Liver (tissue), 9 donors: Measurements from ENCODE around the gene SMAD6. TPM values are rescaled to one million over a fixed set of nuclear protein-coding genes. Genes with fewer than 3 reads are reported as not detected.

Source experiments
- DNase-seq: peaks from one replicate; pipeline ENCODE4 v3.0.0-alpha.2; 2017; ENCODE audit warnings: low spot score
- H3K27ac ChIP-seq, 2 donors: one replicate each; pipeline ENCODE4 v1.7.0; 2013; ENCODE audit warnings: inconsistent platforms in 2 of 2, low read length in 2 of 2, control low read depth in 1 of 2, low read depth in 1 of 2, mild to moderate bottlenecking in 1 of 2
- H3K27me3 ChIP-seq, 4 donors: one replicate each; pipeline versions ENCODE4 v1.6.1 to v1.7.0; 2013; ENCODE audit warnings: low read length in 3 of 4, inconsistent platforms in 1 of 4, mild to moderate bottlenecking in 1 of 4, moderate library complexity in 1 of 4; ENCODE audit not compliant: control insufficient read depth in 4 of 4, insufficient read depth in 4 of 4
- H3K36me3 ChIP-seq, 4 donors: one replicate each; pipeline versions ENCODE4 v1.6.1 to v1.7.0; 2013; ENCODE audit warnings: low read length in 3 of 4, mild to moderate bottlenecking in 3 of 4, low read depth in 1 of 4, moderate library complexity in 1 of 4; ENCODE audit not compliant: control insufficient read depth in 4 of 4, insufficient read depth in 3 of 4
- H3K4me1 ChIP-seq, 4 donors: one replicate each; pipeline versions ENCODE4 v1.6.1 to v1.7.0; 2013; ENCODE audit warnings: low read length in 3 of 4, mild to moderate bottlenecking in 3 of 4, moderate library complexity in 1 of 4; ENCODE audit not compliant: control insufficient read depth in 4 of 4, insufficient read depth in 4 of 4
- H3K4me3 ChIP-seq, 3 donors: one replicate each; pipeline versions ENCODE4 v1.6.1 to v1.7.0; 2013; ENCODE audit warnings: low read length in 3 of 3, control low read depth in 1 of 3, low read depth in 1 of 3, mild to moderate bottlenecking in 1 of 3
- H3K9ac ChIP-seq, 2 donors: one replicate each; pipeline ENCODE4 v1.7.0; 2013; ENCODE audit warnings: low read length in 2 of 2, mild to moderate bottlenecking in 2 of 2, moderate library complexity in 2 of 2, control low read depth in 1 of 2, low read depth in 1 of 2
- H3K9me3 ChIP-seq, 4 donors: one replicate each; pipeline versions ENCODE4 v1.6.1 to v1.7.0; 2013; ENCODE audit warnings: low read length in 3 of 4; ENCODE audit not compliant: control insufficient read depth in 4 of 4
- EGR1 ChIP-seq, 2 donors: IDR thresholded peaks; 2 replicates each; pipeline ENCODE4 v1.6.1; 2016 to 2018; ENCODE audit warnings: antibody characterized with exemption in 2 of 2, low read depth in 2 of 2
- FOXA1 ChIP-seq: IDR thresholded peaks from 2 replicates; pipeline ENCODE4 v1.6.1; 2016; ENCODE audit warnings: antibody characterized with exemption
- FOXA2 ChIP-seq: IDR thresholded peaks from 2 replicates; pipeline ENCODE4 v1.6.1; 2016; ENCODE audit warnings: antibody characterized with exemption
- GABPA ChIP-seq, 2 donors: IDR thresholded peaks in 1 of 2; conservative IDR thresholded peaks in 1 of 2; 2 replicates each; pipeline ENCODE4 v1.6.1; 2016; ENCODE audit warnings: antibody characterized with exemption in 2 of 2, mild to moderate bottlenecking in 1 of 2, moderate library complexity in 1 of 2
- HNF4A ChIP-seq, 2 donors: conservative IDR thresholded peaks; 2 replicates each; pipeline ENCODE4 v1.6.1; 2016; ENCODE audit warnings: antibody characterized with exemption in 2 of 2, mild to moderate bottlenecking in 2 of 2
- HNF4G ChIP-seq: IDR thresholded peaks from 2 replicates; pipeline ENCODE4 v1.6.1; 2016; ENCODE audit warnings: antibody characterized with exemption
- NR2F2 ChIP-seq: IDR thresholded peaks from 2 replicates; pipeline ENCODE4 v1.6.1; 2016; ENCODE audit warnings: antibody characterized with exemption
- RAD21 ChIP-seq, 2 donors: IDR thresholded peaks; 2 replicates each; pipeline ENCODE4 v1.6.1; 2016; ENCODE audit warnings: antibody characterized with exemption in 2 of 2, mild to moderate bottlenecking in 2 of 2
- RXRA ChIP-seq, 2 donors: IDR thresholded peaks; 2 replicates each; pipeline ENCODE4 v1.6.1; 2017 to 2018; ENCODE audit warnings: antibody characterized with exemption in 2 of 2, mild to moderate bottlenecking in 1 of 2
- SP1 ChIP-seq: IDR thresholded peaks from 2 replicates; pipeline ENCODE4 v1.6.1; 2018; ENCODE audit warnings: antibody characterized with exemption, mild to moderate bottlenecking
- WGBS: extraction: QIAGEN DNeasy Blood & Tissue Kit; methylation state at CpG from one replicate; pipeline ENCODE4 v1.1.7; 2013; 5-methylcytosine and 5-hydroxymethylcytosine counted together
- polyA plus RNA-seq, 2 donors: library from polyadenylated mRNA; stranded (reverse) in 1 of 2; unstranded in 1 of 2; fragments of 200-250 nt in 1 of 2; fragments of >200 nt in 1 of 2; fragmentation: Nextera tagmentation in 1 of 2; extraction: Ambion mirVana in 1 of 2; gene quantifications; one replicate each; pipeline versions ENCODE4 v1.2.1 to v1.2.3, GENCODE V29; 2013 to 2015
- total RNA-seq, 2 donors: library from RNA; depleted of rRNA; stranded (reverse); fragments of >200 nt; gene quantifications; one replicate each; pipeline ENCODE4 v1.2.3, GENCODE V29; 2014
- TF ChIP-seq, protein P1 (sequence below): IDR thresholded peaks from 2 replicates; pipeline ENCODE4 v1.6.1; 2016; ENCODE audit warnings: antibody characterized with exemption
- TF ChIP-seq, protein P2 (sequence below): IDR thresholded peaks from 2 replicates; pipeline ENCODE4 v1.6.1; 2016; ENCODE audit warnings: antibody characterized with exemption, mild to moderate bottlenecking
- TF ChIP-seq, protein P3 (sequence below): IDR thresholded peaks from 2 replicates; pipeline ENCODE4 v1.6.1; 2016; ENCODE audit warnings: antibody characterized with exemption
- TF ChIP-seq, protein P4 (sequence below): fragments of 150-350 bp; IDR thresholded peaks from 2 replicates; pipeline ENCODE4 v1.5.1; 2017; ENCODE audit warnings: improper control_type of control experiment, low read depth, low read length; ENCODE audit not compliant: missing input control
- TF ChIP-seq, protein P5 (sequence below): IDR thresholded peaks from 2 replicates; pipeline ENCODE4 v1.6.1; 2016; ENCODE audit warnings: antibody characterized with exemption
- donor health status: healthy.
- donor health status: healthy.
- donor health status: healthy.
- donor health status: healthy.
- donor health status: healthy.

The SMAD6 gene
- total and polyA plus RNA-seq, 4 donors, result 1.2 to 15.1 (median 11.0) TPM

DNA sequence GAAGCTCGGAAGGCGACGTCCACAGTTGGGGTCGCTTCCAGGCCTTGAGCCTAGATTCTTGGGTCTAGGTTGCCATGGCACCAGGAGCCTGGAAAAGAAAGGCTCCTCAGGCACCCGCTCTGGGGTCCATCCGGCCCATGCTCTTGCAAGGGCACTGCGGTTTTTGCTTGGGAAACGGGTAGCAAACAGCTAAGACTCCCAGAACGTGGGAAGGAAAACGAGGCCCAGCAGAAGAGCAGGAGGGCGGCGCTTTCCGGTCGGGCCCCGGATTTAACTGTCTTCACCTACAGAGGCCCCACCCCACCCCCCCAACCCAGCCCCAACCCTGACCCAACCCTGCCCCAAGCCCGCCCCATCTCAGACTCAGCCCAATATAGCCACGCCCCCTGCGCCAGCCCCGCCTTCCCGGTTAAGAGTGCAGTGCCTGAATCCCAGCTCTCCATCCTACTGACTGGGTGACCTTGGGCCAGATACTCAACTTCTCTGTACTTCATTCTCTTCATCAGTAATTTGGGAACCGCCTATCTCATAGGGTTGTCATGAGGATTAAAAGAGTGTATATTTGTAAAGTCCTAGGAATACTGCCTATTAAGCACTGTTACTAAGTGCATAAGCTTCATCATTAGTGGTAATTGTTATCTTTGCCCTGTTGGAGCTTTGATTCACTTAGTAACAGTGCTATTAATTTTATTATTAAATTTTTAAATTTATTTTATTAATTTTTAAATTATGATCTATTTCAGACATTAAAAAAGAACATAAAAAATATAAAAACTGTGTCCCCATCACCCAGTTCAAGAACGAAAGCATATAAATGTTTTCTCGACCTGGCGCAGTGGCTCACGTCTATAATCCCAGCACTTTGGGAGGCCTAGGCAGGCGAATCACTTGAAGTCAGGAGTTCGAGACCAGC is 28.4 kb upstream of the SMAD6 start:
- TF ChIP-seq FOXA1 (no peak), SP1 (no peak), RXRA (IDR thresholded peaks at IDR 0.05) (no peak), FOXA2 (no peak), NR2F2 (no peak), GABPA (IDR thresholded peaks at IDR 0.05 in 1 of 2, conservative IDR thresholded peaks at IDR 0.05 in 1 of 2) (no peak), HNF4A (conservative IDR thresholded peaks at IDR 0.05) (no peak)
- TF ChIP-seq, protein P1, sequence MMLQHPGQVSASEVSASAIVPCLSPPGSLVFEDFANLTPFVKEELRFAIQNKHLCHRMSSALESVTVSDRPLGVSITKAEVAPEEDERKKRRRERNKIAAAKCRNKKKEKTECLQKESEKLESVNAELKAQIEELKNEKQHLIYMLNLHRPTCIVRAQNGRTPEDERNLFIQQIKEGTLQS, result no peak
- TF ChIP-seq, protein P2, sequence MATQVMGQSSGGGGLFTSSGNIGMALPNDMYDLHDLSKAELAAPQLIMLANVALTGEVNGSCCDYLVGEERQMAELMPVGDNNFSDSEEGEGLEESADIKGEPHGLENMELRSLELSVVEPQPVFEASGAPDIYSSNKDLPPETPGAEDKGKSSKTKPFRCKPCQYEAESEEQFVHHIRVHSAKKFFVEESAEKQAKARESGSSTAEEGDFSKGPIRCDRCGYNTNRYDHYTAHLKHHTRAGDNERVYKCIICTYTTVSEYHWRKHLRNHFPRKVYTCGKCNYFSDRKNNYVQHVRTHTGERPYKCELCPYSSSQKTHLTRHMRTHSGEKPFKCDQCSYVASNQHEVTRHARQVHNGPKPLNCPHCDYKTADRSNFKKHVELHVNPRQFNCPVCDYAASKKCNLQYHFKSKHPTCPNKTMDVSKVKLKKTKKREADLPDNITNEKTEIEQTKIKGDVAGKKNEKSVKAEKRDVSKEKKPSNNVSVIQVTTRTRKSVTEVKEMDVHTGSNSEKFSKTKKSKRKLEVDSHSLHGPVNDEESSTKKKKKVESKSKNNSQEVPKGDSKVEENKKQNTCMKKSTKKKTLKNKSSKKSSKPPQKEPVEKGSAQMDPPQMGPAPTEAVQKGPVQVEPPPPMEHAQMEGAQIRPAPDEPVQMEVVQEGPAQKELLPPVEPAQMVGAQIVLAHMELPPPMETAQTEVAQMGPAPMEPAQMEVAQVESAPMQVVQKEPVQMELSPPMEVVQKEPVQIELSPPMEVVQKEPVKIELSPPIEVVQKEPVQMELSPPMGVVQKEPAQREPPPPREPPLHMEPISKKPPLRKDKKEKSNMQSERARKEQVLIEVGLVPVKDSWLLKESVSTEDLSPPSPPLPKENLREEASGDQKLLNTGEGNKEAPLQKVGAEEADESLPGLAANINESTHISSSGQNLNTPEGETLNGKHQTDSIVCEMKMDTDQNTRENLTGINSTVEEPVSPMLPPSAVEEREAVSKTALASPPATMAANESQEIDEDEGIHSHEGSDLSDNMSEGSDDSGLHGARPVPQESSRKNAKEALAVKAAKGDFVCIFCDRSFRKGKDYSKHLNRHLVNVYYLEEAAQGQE, result no peak
- TF ChIP-seq, protein P3, sequence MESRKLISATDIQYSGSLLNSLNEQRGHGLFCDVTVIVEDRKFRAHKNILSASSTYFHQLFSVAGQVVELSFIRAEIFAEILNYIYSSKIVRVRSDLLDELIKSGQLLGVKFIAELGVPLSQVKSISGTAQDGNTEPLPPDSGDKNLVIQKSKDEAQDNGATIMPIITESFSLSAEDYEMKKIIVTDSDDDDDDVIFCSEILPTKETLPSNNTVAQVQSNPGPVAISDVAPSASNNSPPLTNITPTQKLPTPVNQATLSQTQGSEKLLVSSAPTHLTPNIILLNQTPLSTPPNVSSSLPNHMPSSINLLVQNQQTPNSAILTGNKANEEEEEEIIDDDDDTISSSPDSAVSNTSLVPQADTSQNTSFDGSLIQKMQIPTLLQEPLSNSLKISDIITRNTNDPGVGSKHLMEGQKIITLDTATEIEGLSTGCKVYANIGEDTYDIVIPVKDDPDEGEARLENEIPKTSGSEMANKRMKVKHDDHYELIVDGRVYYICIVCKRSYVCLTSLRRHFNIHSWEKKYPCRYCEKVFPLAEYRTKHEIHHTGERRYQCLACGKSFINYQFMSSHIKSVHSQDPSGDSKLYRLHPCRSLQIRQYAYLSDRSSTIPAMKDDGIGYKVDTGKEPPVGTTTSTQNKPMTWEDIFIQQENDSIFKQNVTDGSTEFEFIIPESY, result no peak
- TF ChIP-seq, protein P4, sequence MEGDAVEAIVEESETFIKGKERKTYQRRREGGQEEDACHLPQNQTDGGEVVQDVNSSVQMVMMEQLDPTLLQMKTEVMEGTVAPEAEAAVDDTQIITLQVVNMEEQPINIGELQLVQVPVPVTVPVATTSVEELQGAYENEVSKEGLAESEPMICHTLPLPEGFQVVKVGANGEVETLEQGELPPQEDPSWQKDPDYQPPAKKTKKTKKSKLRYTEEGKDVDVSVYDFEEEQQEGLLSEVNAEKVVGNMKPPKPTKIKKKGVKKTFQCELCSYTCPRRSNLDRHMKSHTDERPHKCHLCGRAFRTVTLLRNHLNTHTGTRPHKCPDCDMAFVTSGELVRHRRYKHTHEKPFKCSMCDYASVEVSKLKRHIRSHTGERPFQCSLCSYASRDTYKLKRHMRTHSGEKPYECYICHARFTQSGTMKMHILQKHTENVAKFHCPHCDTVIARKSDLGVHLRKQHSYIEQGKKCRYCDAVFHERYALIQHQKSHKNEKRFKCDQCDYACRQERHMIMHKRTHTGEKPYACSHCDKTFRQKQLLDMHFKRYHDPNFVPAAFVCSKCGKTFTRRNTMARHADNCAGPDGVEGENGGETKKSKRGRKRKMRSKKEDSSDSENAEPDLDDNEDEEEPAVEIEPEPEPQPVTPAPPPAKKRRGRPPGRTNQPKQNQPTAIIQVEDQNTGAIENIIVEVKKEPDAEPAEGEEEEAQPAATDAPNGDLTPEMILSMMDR, result no peak
- no peaks in the 10 kb centered on the region for H3K9me3 ChIP-seq
- H3K36me3 ChIP-seq, result no peaks in the 10 kb centered on the region
- WGBS, result 77% methylated on average over 27 of the region's 27 CpGs
- no peak overlapping the region for H3K4me3 ChIP-seq
- no peak overlapping the region for H3K27ac ChIP-seq
- no peak overlapping the region for H3K9ac ChIP-seq
- DNase-seq, result peak; percentile 94
- H3K4me1 ChIP-seq, result peaks cover 0 to 3% (median 0%) of the 10 kb centered on the region in 4 donors
- no peaks in the 10 kb centered on the region for H3K27me3 ChIP-seq

DNA sequence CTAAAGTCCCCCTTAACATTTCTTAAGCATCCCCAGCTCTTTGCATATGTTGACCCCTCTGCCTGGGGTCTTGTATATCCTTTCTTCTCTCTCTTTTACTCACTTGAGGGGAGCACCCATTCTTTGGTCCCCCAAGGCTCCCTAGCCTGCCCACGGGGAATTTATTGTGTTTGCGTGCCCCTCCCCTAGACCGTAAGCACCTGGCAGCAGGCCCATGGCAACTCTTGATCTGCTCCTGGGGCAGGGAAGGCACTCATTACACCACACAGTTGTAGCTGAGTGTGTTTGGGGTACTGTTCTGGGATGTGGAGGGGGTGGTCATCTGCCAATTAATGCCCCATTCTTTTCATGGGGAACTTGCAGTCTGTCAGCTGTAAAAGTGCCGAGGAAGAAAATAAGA is 27.3 kb upstream of the SMAD6 start:
- WGBS, result 71% methylated on average over 4 of the region's 4 CpGs
- H3K9ac ChIP-seq, result no peak overlapping the region
- no peaks in the 10 kb centered on the region for H3K27me3 ChIP-seq
- peaks cover 0 to 4% (median 0%) of the 10 kb centered on the region in 4 donors for H3K4me1 ChIP-seq
- TF ChIP-seq RAD21 (IDR thresholded peaks at IDR 0.05), result no peak
- no peak for TF ChIP-seq RXRA (IDR thresholded peaks at IDR 0.05)
- TF ChIP-seq, protein P5, sequence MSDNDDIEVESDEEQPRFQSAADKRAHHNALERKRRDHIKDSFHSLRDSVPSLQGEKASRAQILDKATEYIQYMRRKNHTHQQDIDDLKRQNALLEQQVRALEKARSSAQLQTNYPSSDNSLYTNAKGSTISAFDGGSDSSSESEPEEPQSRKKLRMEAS, result no peak
- TF ChIP-seq HNF4A (conservative IDR thresholded peaks at IDR 0.05), result no peak
- TF ChIP-seq HNF4G, result no peak
- no peak for TF ChIP-seq EGR1 (IDR thresholded peaks at IDR 0.05; ENCODE audit: low read depth in 2 of 2)
- no peak overlapping the region for H3K27ac ChIP-seq
- no peak overlapping the region for H3K4me3 ChIP-seq
- no peak for DNase-seq
- no peaks in the 10 kb centered on the region for H3K9me3 ChIP-seq
- no peaks in the 10 kb centered on the region for H3K36me3 ChIP-seq
